Ascending aorta (tissue), 2 donors: ENCODE results near the gene CEBPZOS. TPM values are rescaled to one million over a fixed set of nuclear protein-coding genes. Genes with fewer than 3 reads are reported as not detected.
"Not testable (repeated sequence)": the region's sequence is repeated elsewhere in the genome, so short reads cannot be mapped to it uniquely, and the experiment has no call there.

Experiments
- DNase-seq, 2 donors: peaks; one replicate each; pipeline ENCODE4 v3.0.0-alpha.2; 2019; ENCODE audit warnings: low spot score in 2 of 2
- H3K27ac ChIP-seq, 2 donors: fragments of 200-600 bp; sonication (generic); one replicate each; pipeline ENCODE4 v1.5.1; 2016 to 2017; ENCODE audit warnings: mild to moderate bottlenecking in 1 of 2
- H3K27me3 ChIP-seq: fragments of 200-600 bp; sonication (generic); one replicate; pipeline ENCODE4 v1.5.1; 2017
- H3K36me3 ChIP-seq, 2 donors: fragments of 200-600 bp; sonication (generic); one replicate each; pipeline ENCODE4 v1.5.1; 2016
- H3K4me1 ChIP-seq, 2 donors: fragments of 200-600 bp; sonication (generic); one replicate each; pipeline ENCODE4 v1.5.1; 2016 to 2017; ENCODE audit warnings: mild to moderate bottlenecking in 1 of 2
- H3K4me3 ChIP-seq, 2 donors: fragments of 200-600 bp; sonication (generic); one replicate each; pipeline ENCODE4 v1.5.1; 2016 to 2017; ENCODE audit warnings: mild to moderate bottlenecking in 1 of 2
- H3K9me3 ChIP-seq, 2 donors: fragments of 200-600 bp; sonication (generic); one replicate each; pipeline ENCODE4 v1.5.1; 2016
- CTCF ChIP-seq, 3 experiments: fragments of 200-600 bp in 2 of 3; fragments of 450-650 bp in 1 of 3; sonication (generic) in 2 of 3; IDR thresholded peaks; one replicate each; pipeline ENCODE4 v1.5.1; 2016 to 2019; ENCODE audit warnings: antibody characterized with exemption in 3 of 3, mild to moderate bottlenecking in 1 of 3, moderate library complexity in 1 of 3
- intact Hi-C: fragments of 100-400 bp; cut with DNase I; formaldehyde crosslinking; loops from one replicate; pipeline ENCODE4 v1.15.1; 2023
- total RNA-seq: library from RNA; depleted of rRNA; stranded (reverse); fragments of >200 nt; gene quantifications from one replicate; pipeline ENCODE4 v1.1.0, GENCODE V29; 2016

Gene CEBPZOS
- total RNA-seq, 1 donor from 2014 or later: 2.9 TPM

GRCh38 chr2:37191747-37192146 lies 4.5 kb upstream of the CEBPZOS start:
- no peaks in the 10 kb centered on the region for H3K36me3 ChIP-seq
- no peak for DNase-seq
- no peaks in the 10 kb centered on the region for H3K4me1 ChIP-seq
- no peaks in the 10 kb centered on the region for H3K9me3 ChIP-seq
- H3K27me3 ChIP-seq: no peaks in the 10 kb centered on the region
- no peak overlapping the region for H3K27ac ChIP-seq
- H3K4me3 ChIP-seq: no peak overlapping the region
- no peak for TF ChIP-seq CTCF (IDR thresholded peaks at IDR 0.05)
- intact Hi-C loops: no loop called here

GRCh38 chr2:37192551-37192950 lies 3.7 kb upstream of the CEBPZOS start:
- no peak for TF ChIP-seq CTCF (IDR thresholded peaks at IDR 0.05)
- H3K9me3 ChIP-seq: no peaks in the 10 kb centered on the region
- H3K27ac ChIP-seq: no peak overlapping the region
- no peaks in the 10 kb centered on the region for H3K36me3 ChIP-seq
- no peak overlapping the region for H3K4me3 ChIP-seq
- no peaks in the 10 kb centered on the region for H3K27me3 ChIP-seq
- DNase-seq: no peak
- intact Hi-C loops: no loop called here
- H3K4me1 ChIP-seq: peaks cover 0 to 2% of the 10 kb centered on the region in 2 donors

- H3K27ac ChIP-seq: peak overlapping the region; percentile 94 to 97
- H3K27me3 ChIP-seq: not testable (repeated sequence)
Observed at GRCh38 chr2:37195862-37196319, 405 bp upstream of the CEBPZOS start.

GRCh38 chr2:37198681-37199065 lies 2.4 kb downstream of the CEBPZOS start:
- H3K4me1 ChIP-seq: peaks cover 0 to 5% of the 10 kb centered on the region in 2 donors
- peaks cover 0 to 10% of the 10 kb centered on the region in 2 donors for H3K9me3 ChIP-seq
- H3K4me3 ChIP-seq: no peak overlapping the region
- peaks cover 35 to 39% of the 10 kb centered on the region in 2 donors for H3K36me3 ChIP-seq
- H3K27ac ChIP-seq: no peak overlapping the region
- intact Hi-C loops: no loop called here
- no peaks in the 10 kb centered on the region for H3K27me3 ChIP-seq
- no peak for TF ChIP-seq CTCF (IDR thresholded peaks at IDR 0.05)
- DNase-seq: no peak

More at GRCh38 chr2:37195862-37196319, 405 bp upstream of the CEBPZOS start:
- DNase-seq, H3K4me1 ChIP-seq, H3K9me3 ChIP-seq: not testable (repeated sequence)
- intact Hi-C loops: loop anchor here (2.0 kb wide), 2 partner anchors 35 to 39 kb away; partner anchors contain the start of genes CEBPZ, EIF2AK2 and NDUFAF7
- peaks cover 11% of the 10 kb centered on the region in 2 donors for H3K36me3 ChIP-seq
- H3K4me3 ChIP-seq: peak overlapping the region; percentile 86 to 94

GRCh38 chr2:37201208-37201607 lies 4.9 kb downstream of the CEBPZOS start:
- DNase-seq: no peak
- no peak overlapping the region for H3K4me3 ChIP-seq
- no peaks in the 10 kb centered on the region for H3K27me3 ChIP-seq
- no peak overlapping the region for H3K27ac ChIP-seq
- intact Hi-C loops: no loop called here
- H3K9me3 ChIP-seq: peaks cover 0 to 31% of the 10 kb centered on the region in 2 donors
- no peak for TF ChIP-seq CTCF (IDR thresholded peaks at IDR 0.05)
- peaks cover 59 to 64% of the 10 kb centered on the region in 2 donors for H3K36me3 ChIP-seq
- peaks cover 0 to 5% of the 10 kb centered on the region in 2 donors for H3K4me1 ChIP-seq

GRCh38 chr2:37201766-37202165 lies 5.5 kb downstream of the CEBPZOS start:
- Histone ChIP-seq H3K27me3 (no peaks in the 10 kb centered on the region), H3K36me3 (peaks cover 65 to 70% of the 10 kb centered on the region in 2 donors), H3K4me3 (no peak overlapping the region), H3K4me1 (peaks cover 0 to 5% of the 10 kb centered on the region in 2 donors), H3K9me3 (peaks cover 0 to 36% of the 10 kb centered on the region in 2 donors), H3K27ac (no peak overlapping the region)
- intact Hi-C loops: no loop called here
- no peak for DNase-seq
- no peak for TF ChIP-seq CTCF (IDR thresholded peaks at IDR 0.05)
